ENCODE results near the gene ADAM8.

- no peak for TF ChIP-seq EZH2 (IDR thresholded peaks at IDR 0.05; ENCODE audit: borderline replicate concordance, insufficient read depth, low read depth, low read length, poor library complexity, severe bottlenecking)
- TF ChIP-seq CTCF (IDR thresholded peaks at IDR 0.05), result no peak
Measured at GRCh38 chr10:133270773-133271297, 5.8 kb downstream of the ADAM8 start.
